Nephron progenitor cell (in vitro differentiated cells): ENCODE results near the gene S100A11.

Experiments used
- DNase-seq: peaks from one replicate; pipeline ENCODE4 v3.0.0; 2021
- H3K27ac Mint-ChIP-seq: 2 replicates; pipeline ENCODE4 v1.8.0; 2021; ENCODE audit warnings: mild to moderate bottlenecking, moderate library complexity, mixed read lengths
- H3K27me3 Mint-ChIP-seq: 2 replicates; pipeline ENCODE4 v1.8.0; 2021; ENCODE audit warnings: mild to moderate bottlenecking, low read depth, mixed read lengths; ENCODE audit not compliant: poor library complexity
- H3K36me3 Mint-ChIP-seq: 2 replicates; pipeline ENCODE4 v1.8.0; 2021; ENCODE audit warnings: low read depth, mixed read lengths
- H3K4me1 Mint-ChIP-seq: 2 replicates; pipeline ENCODE4 v1.8.0; 2021; ENCODE audit warnings: mixed read lengths
- H3K4me3 Mint-ChIP-seq: 2 replicates; pipeline ENCODE4 v1.8.0; 2021; ENCODE audit warnings: mild to moderate bottlenecking, moderate library complexity, mixed read lengths
- H3K9me3 Mint-ChIP-seq: 2 replicates; pipeline ENCODE4 v1.8.0; 2021; ENCODE audit warnings: mild to moderate bottlenecking, moderate library complexity, mixed read lengths
- TF ChIP-seq, protein P1 (sequence below): fragments of 200-600 bp; sonication (generic); IDR thresholded peaks from 2 replicates; pipeline ENCODE4 v1.5.0; 2021; ENCODE audit warnings: antibody characterized with exemption

S100A11 gene

GRCh38 chr1:152026895-152027294 is 9.9 kb downstream of the S100A11 start:
- H3K27ac Mint-ChIP-seq = no peak overlapping the region
- H3K36me3 Mint-ChIP-seq = peaks cover 29% of the 10 kb centered on the region

DNA sequence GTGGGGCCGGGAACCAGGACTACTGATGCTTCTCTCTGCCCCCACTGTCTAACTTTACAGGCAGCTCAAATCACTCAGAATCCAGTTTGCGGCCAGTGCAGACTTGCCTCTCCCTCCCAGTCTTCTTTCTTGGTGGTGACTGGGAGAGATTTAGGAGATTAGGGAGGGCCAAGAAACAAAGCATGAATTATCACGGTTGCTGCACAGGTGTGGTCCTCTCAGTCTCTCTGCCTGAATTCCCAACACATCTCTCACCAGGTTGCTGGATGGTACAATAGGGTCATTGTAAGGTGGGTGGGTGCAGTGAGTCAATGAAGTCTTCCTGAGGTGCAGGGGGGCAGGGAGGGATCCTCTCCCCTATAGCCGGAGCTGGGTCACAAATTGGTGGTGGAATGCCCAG is 12.6 kb downstream of the S100A11 start:
- no peak for DNase-seq
- TF ChIP-seq, protein P1, sequence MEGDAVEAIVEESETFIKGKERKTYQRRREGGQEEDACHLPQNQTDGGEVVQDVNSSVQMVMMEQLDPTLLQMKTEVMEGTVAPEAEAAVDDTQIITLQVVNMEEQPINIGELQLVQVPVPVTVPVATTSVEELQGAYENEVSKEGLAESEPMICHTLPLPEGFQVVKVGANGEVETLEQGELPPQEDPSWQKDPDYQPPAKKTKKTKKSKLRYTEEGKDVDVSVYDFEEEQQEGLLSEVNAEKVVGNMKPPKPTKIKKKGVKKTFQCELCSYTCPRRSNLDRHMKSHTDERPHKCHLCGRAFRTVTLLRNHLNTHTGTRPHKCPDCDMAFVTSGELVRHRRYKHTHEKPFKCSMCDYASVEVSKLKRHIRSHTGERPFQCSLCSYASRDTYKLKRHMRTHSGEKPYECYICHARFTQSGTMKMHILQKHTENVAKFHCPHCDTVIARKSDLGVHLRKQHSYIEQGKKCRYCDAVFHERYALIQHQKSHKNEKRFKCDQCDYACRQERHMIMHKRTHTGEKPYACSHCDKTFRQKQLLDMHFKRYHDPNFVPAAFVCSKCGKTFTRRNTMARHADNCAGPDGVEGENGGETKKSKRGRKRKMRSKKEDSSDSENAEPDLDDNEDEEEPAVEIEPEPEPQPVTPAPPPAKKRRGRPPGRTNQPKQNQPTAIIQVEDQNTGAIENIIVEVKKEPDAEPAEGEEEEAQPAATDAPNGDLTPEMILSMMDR = no peak
- Mint-ChIP-seq H3K36me3 (peaks cover 7% of the 10 kb centered on the region), H3K9me3 (no peaks in the 10 kb centered on the region), H3K4me1 (peaks cover 6% of the 10 kb centered on the region), H3K4me3 (no peak overlapping the region), H3K27ac (no peak overlapping the region), H3K27me3 (peaks cover 25% of the 10 kb centered on the region)

More at GRCh38 chr1:152026895-152027294, 9.9 kb downstream of the S100A11 start:
- no peak overlapping the region for H3K4me3 Mint-ChIP-seq
- H3K4me1 Mint-ChIP-seq = peaks cover 6% of the 10 kb centered on the region
- no peak for DNase-seq
- H3K27me3 Mint-ChIP-seq = peaks cover 17% of the 10 kb centered on the region
- TF ChIP-seq, protein P1 = no peak
- no peaks in the 10 kb centered on the region for H3K9me3 Mint-ChIP-seq

GRCh38 chr1:152023221-152023620 is 13.6 kb downstream of the S100A11 start:
- DNase-seq = no peak
- H3K4me3 Mint-ChIP-seq = no peak overlapping the region
- TF ChIP-seq, protein P1 = no peak
- no peak overlapping the region for H3K27ac Mint-ChIP-seq
- H3K27me3 Mint-ChIP-seq = peaks cover 25% of the 10 kb centered on the region
- H3K4me1 Mint-ChIP-seq = peaks cover 6% of the 10 kb centered on the region
- no peaks in the 10 kb centered on the region for H3K36me3 Mint-ChIP-seq
- H3K9me3 Mint-ChIP-seq = no peaks in the 10 kb centered on the region

GRCh38 chr1:152022474-152022873 is 14.3 kb downstream of the S100A11 start:
- peaks cover 6% of the 10 kb centered on the region for H3K4me1 Mint-ChIP-seq
- no peak overlapping the region for H3K27ac Mint-ChIP-seq
- no peaks in the 10 kb centered on the region for H3K9me3 Mint-ChIP-seq

DNA sequence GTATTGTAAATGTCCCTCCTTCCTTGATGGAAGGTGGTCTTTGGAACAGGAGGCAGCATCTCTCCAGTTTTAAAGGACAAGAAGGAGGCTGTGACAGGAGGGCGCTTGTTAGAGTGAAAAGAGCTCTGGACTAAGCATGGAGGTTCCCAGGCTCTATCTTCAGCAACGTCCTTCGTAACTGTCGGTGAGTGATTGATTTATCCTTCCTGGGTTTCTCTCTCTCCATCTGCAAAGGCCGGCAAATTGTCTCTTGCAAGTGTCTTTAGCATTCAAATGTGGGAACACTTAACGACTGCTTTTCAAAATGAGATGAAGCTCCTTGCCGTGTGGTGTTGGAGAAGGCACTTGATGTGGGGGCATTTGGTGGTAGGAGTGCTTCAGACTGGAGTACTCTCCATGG is 15.2 kb downstream of the S100A11 start:
- Mint-ChIP-seq H3K36me3 (no peaks in the 10 kb centered on the region), H3K4me3 (no peak overlapping the region), H3K4me1 (peaks cover 6% of the 10 kb centered on the region), H3K27me3 (peaks cover 25% of the 10 kb centered on the region), H3K27ac (no peak overlapping the region), H3K9me3 (no peaks in the 10 kb centered on the region)
- no peak for DNase-seq
- TF ChIP-seq, protein P1 = no peak

More at GRCh38 chr1:152022474-152022873, 14.3 kb downstream of the S100A11 start:
- TF ChIP-seq, protein P1 = no peak
- Mint-ChIP-seq H3K27me3 (peaks cover 25% of the 10 kb centered on the region), H3K36me3 (no peaks in the 10 kb centered on the region), H3K4me3 (no peak overlapping the region)
- no peak for DNase-seq

- no peak overlapping the region for H3K4me3 Mint-ChIP-seq
- peaks cover 25% of the 10 kb centered on the region for H3K27me3 Mint-ChIP-seq
- H3K36me3 Mint-ChIP-seq = no peaks in the 10 kb centered on the region
- no peaks in the 10 kb centered on the region for H3K9me3 Mint-ChIP-seq
- no peak overlapping the region for H3K27ac Mint-ChIP-seq
- peaks cover 6% of the 10 kb centered on the region for H3K4me1 Mint-ChIP-seq
- no peak for DNase-seq
- TF ChIP-seq, protein P1 = no peak
These were observed 16.0 kb downstream of the S100A11 start for GRCh38 chr1:152020849-152021248.
